SK-N-SH treated with all-trans-retinoic acid at 6 μM for 48 hours (cell line): Measurements from ENCODE around the gene MAOA.
"Not testable (repeated sequence)": the region's sequence is repeated elsewhere in the genome, so short reads cannot be mapped to it uniquely, and the experiment has no call there.

Experiments used
- ARNTL ChIP-seq: fragments of 450-650 bp; formaldehyde crosslinking; IDR thresholded peaks from 2 replicates; pipeline ENCODE4 v1.5.0; 2020; ENCODE audit warnings: low read depth, mild to moderate bottlenecking, moderate library complexity, borderline replicate concordance
- CREB5 ChIP-seq: fragments of 250-450 bp; sonication (Bioruptor Pico); IDR thresholded peaks from 2 replicates; pipeline ENCODE4 v1.5.1; 2020; ENCODE audit warnings: low read depth, mild to moderate bottlenecking, moderate library complexity
- CSRNP3 ChIP-seq: fragments of 250-450 bp; sonication (Bioruptor Pico); IDR thresholded peaks from 2 replicates; pipeline ENCODE4 v1.5.1; 2021; ENCODE audit warnings: mild to moderate bottlenecking, moderate library complexity
- PATZ1 ChIP-seq: fragments of 250-450 bp; sonication (Bioruptor Pico); IDR thresholded peaks from 2 replicates; pipeline ENCODE4 v1.8.0; 2020; ENCODE audit warnings: mild to moderate bottlenecking, moderate library complexity, borderline replicate concordance
- RARB ChIP-seq: fragments of 250-450 bp; sonication (Bioruptor Pico); IDR thresholded peaks from 2 replicates; pipeline ENCODE4 v1.8.0; 2021; ENCODE audit warnings: mild to moderate bottlenecking, moderate library complexity
- SNAI2 ChIP-seq: fragments of 250-450 bp; sonication (Bioruptor Pico); IDR thresholded peaks from 2 replicates; pipeline ENCODE4 v1.5.0; 2020; ENCODE audit warnings: mild to moderate bottlenecking, moderate library complexity
- TOX ChIP-seq: fragments of 250-450 bp; sonication (Bioruptor Pico); IDR thresholded peaks from 2 replicates; pipeline ENCODE4 v1.8.0; 2021; ENCODE audit warnings: mild to moderate bottlenecking, moderate library complexity, borderline replicate concordance
- ZC3H10 ChIP-seq: fragments of 250-450 bp; sonication (Bioruptor Pico); IDR thresholded peaks from 2 replicates; pipeline ENCODE4 v1.5.1; 2021; ENCODE audit warnings: mild to moderate bottlenecking, moderate library complexity
- ZFP3 ChIP-seq: fragments of 250-450 bp; sonication (Bioruptor Pico); IDR thresholded peaks from 2 replicates; pipeline ENCODE4 v1.5.0; 2020; ENCODE audit warnings: mild to moderate bottlenecking, moderate library complexity
- ZFP30 ChIP-seq: fragments of 450-650 bp; formaldehyde crosslinking; IDR thresholded peaks from 2 replicates; pipeline ENCODE4 v1.5.0; 2022; ENCODE audit warnings: mild to moderate bottlenecking, moderate library complexity
- ZNF565 ChIP-seq: fragments of 450-650 bp; formaldehyde crosslinking; conservative IDR thresholded peaks from 2 replicates; pipeline ENCODE4 v1.5.0; 2020; ENCODE audit warnings: low read depth, mild to moderate bottlenecking, moderate library complexity
- ZNF70 ChIP-seq: fragments of 450-650 bp; formaldehyde crosslinking; IDR thresholded peaks from 2 replicates; pipeline ENCODE4 v1.5.0; 2020; ENCODE audit warnings: mild to moderate bottlenecking, moderate library complexity
- ZNF8 ChIP-seq: fragments of 450-650 bp; formaldehyde crosslinking; IDR thresholded peaks from 2 replicates; pipeline ENCODE4 v1.5.0; 2020; ENCODE audit warnings: mild to moderate bottlenecking, moderate library complexity

- not testable (repeated sequence) for TF ChIP-seq CSRNP3 (CRISPR knock-in tag); ZFP3 (CRISPR knock-in tag); PATZ1 (CRISPR knock-in tag); RARB (CRISPR knock-in tag); ZC3H10 (CRISPR knock-in tag); ZNF565 (CRISPR knock-in tag); TOX; ZNF70 (CRISPR knock-in tag); CREB5 (CRISPR knock-in tag); ZFP30 (CRISPR knock-in tag); SNAI2 (CRISPR knock-in tag); ZNF8; ARNTL (CRISPR knock-in tag)
Measured at GRCh38 chrX:43725227-43725626, 69.1 kb downstream of the MAOA start.
